ENCODE data around the gene TWSG1.
"Not testable (repeated sequence)": the region's sequence is repeated elsewhere in the genome, so short reads cannot be mapped to it uniquely, and the experiment has no call there.

Gene TWSG1

DNA sequence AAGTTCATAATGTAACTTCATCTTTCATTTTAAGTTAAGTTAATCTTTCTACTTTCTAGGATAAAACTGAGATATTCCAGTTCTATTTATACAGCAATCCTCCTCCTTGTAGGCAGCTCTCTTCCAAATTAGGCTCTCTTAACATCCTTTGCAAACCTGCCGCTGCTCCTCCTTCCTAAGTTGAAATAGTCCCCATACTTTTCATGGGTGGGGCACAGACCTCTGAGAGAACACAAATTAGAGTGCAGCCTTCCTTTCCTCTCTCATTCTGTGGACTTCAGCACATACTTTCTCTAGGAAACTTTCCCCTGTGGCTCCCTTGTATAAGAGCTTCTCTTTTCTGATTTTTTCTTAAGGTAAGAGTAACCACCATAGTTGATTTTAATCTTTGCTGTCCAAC lies 28.3 kb downstream of the TWSG1 start:
- H3K27me3 ChIP-seq (ENCODE audit: insufficient read depth, poor library complexity, severe bottlenecking) = no peaks in the 10 kb centered on the region
- no peak overlapping the region for H3K27ac ChIP-seq (replicated peaks)
- DNase-seq (ENCODE audit: low read depth in 1 of 2, low spot score in 1 of 2) = no peak
- no peak overlapping the region for H3K4me3 ChIP-seq (replicated peaks; ENCODE audit: insufficient read depth, low read length)
- no peak for TF ChIP-seq POLR2AphosphoS5 (IDR thresholded peaks at IDR 0.05; ENCODE audit: low read depth)

DNA sequence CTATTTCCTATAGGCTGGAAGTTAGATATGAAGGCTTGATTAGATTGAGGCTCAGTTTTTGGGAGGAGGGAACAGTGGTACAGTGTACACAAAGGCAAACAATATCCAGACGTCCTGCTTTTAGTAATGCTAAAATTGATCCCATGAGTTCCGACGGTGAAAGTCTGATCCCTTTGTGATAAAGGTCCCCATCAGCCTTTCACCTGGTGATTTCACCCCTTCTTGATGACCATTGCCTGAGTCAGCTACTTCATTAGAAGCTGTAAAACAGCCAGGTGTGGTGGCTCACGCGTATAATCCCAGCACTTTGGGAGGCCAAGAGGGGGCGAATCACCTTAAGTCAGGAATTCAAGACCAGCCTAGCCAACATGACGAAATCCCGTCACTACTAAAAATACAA lies 29.7 kb downstream of the TWSG1 start:
- Histone ChIP-seq H3K27me3 (ENCODE audit: insufficient read depth, poor library complexity, severe bottlenecking) (no peaks in the 10 kb centered on the region), H3K4me3 (replicated peaks; ENCODE audit: insufficient read depth, low read length) (no peak overlapping the region), H3K27ac (replicated peaks) (no peak overlapping the region)
- TF ChIP-seq SPI1 (IDR thresholded peaks at IDR 0.05; ENCODE audit: borderline replicate concordance, low read depth) (no peak), GABPA (IDR thresholded peaks at IDR 0.05; ENCODE audit: low read depth) (no peak), POLR2AphosphoS5 (IDR thresholded peaks at IDR 0.05; ENCODE audit: low read depth) (no peak)
- TF ChIP-seq, protein P1, sequence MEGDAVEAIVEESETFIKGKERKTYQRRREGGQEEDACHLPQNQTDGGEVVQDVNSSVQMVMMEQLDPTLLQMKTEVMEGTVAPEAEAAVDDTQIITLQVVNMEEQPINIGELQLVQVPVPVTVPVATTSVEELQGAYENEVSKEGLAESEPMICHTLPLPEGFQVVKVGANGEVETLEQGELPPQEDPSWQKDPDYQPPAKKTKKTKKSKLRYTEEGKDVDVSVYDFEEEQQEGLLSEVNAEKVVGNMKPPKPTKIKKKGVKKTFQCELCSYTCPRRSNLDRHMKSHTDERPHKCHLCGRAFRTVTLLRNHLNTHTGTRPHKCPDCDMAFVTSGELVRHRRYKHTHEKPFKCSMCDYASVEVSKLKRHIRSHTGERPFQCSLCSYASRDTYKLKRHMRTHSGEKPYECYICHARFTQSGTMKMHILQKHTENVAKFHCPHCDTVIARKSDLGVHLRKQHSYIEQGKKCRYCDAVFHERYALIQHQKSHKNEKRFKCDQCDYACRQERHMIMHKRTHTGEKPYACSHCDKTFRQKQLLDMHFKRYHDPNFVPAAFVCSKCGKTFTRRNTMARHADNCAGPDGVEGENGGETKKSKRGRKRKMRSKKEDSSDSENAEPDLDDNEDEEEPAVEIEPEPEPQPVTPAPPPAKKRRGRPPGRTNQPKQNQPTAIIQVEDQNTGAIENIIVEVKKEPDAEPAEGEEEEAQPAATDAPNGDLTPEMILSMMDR (IDR thresholded peaks at IDR 0.05; ENCODE audit: insufficient read depth, low read length) = no peak
- TF ChIP-seq, protein P2, sequence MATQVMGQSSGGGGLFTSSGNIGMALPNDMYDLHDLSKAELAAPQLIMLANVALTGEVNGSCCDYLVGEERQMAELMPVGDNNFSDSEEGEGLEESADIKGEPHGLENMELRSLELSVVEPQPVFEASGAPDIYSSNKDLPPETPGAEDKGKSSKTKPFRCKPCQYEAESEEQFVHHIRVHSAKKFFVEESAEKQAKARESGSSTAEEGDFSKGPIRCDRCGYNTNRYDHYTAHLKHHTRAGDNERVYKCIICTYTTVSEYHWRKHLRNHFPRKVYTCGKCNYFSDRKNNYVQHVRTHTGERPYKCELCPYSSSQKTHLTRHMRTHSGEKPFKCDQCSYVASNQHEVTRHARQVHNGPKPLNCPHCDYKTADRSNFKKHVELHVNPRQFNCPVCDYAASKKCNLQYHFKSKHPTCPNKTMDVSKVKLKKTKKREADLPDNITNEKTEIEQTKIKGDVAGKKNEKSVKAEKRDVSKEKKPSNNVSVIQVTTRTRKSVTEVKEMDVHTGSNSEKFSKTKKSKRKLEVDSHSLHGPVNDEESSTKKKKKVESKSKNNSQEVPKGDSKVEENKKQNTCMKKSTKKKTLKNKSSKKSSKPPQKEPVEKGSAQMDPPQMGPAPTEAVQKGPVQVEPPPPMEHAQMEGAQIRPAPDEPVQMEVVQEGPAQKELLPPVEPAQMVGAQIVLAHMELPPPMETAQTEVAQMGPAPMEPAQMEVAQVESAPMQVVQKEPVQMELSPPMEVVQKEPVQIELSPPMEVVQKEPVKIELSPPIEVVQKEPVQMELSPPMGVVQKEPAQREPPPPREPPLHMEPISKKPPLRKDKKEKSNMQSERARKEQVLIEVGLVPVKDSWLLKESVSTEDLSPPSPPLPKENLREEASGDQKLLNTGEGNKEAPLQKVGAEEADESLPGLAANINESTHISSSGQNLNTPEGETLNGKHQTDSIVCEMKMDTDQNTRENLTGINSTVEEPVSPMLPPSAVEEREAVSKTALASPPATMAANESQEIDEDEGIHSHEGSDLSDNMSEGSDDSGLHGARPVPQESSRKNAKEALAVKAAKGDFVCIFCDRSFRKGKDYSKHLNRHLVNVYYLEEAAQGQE (IDR thresholded peaks at IDR 0.05; ENCODE audit: insufficient replicate concordance, low read depth) = no peak
- DNase-seq (ENCODE audit: low read depth in 1 of 2, low spot score in 1 of 2) = no peak

DNA sequence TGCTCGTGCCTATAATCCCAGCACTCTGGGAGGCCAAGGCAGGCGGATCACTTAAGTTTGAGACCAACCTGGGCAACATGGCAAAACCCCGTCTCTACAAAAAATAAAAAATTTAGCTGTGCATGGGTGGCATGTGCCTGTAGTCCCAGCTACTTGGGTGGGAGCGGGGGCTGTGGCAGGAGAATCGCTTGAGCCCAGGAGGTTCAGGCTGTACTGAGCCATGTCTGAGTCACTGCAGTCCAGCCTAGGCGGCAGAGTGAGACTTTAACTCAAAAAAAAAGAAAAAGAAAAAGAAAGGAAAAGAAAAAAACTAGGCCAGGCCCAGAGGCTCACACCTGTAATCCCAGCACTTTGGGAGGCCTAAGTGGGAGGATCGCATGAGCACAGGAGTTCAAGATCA lies 30.8 kb downstream of the TWSG1 start:
- Histone ChIP-seq H3K27me3 (ENCODE audit: insufficient read depth, poor library complexity, severe bottlenecking) (no peaks in the 10 kb centered on the region), H3K4me3 (replicated peaks; ENCODE audit: insufficient read depth, low read length) (no peak overlapping the region), H3K27ac (replicated peaks) (no peak overlapping the region)
- TF ChIP-seq, protein P1 (IDR thresholded peaks at IDR 0.05; ENCODE audit: insufficient read depth, low read length) = no peak
- TF ChIP-seq GABPA (IDR thresholded peaks at IDR 0.05; ENCODE audit: low read depth) = no peak
- TF ChIP-seq, protein P2 (IDR thresholded peaks at IDR 0.05; ENCODE audit: insufficient replicate concordance, low read depth) = no peak
- no peak for TF ChIP-seq POLR2AphosphoS5 (IDR thresholded peaks at IDR 0.05; ENCODE audit: low read depth)
- TF ChIP-seq SPI1 (IDR thresholded peaks at IDR 0.05; ENCODE audit: borderline replicate concordance, low read depth) = no peak
- no peak for DNase-seq (ENCODE audit: low read depth in 1 of 2, low spot score in 1 of 2)

DNA sequence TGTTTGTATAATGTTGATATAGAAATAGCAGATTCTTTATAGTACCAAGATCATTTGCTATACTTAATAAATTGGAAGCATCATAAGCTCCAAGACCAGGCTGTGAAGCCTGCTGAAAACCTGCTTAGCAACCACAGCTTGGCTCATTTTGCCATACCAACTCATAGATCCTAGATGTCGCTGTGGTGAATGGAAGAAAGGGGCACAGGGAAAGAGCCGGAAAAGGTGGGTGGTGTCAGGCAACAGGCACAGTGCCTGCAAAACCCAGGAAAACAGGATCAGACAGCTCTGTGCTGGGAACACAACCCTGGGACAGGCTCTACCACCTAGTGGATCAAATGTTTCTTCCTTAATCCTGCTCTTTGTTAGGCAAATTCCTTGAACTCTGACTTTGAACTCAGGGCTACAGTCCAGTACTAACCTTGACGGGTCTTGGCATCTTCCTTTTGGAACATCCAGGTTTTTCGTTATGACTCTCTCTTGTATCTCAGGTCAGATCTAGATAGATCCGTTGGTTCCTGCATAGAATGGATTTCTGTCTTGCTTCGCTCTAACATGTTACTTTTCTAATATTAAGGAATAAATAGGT lies 31.6 kb downstream of the TWSG1 start:
- Histone ChIP-seq H3K27ac (replicated peaks) (no peak overlapping the region), H3K4me3 (replicated peaks; ENCODE audit: insufficient read depth, low read length) (no peak overlapping the region), H3K27me3 (ENCODE audit: insufficient read depth, poor library complexity, severe bottlenecking) (no peaks in the 10 kb centered on the region)
- TF ChIP-seq GABPA (IDR thresholded peaks at IDR 0.05; ENCODE audit: low read depth) = no peak
- no peak for TF ChIP-seq POLR2AphosphoS5 (IDR thresholded peaks at IDR 0.05; ENCODE audit: low read depth)
- TF ChIP-seq, protein P2 (IDR thresholded peaks at IDR 0.05; ENCODE audit: insufficient replicate concordance, low read depth) = no peak
- TF ChIP-seq, protein P1 (IDR thresholded peaks at IDR 0.05; ENCODE audit: insufficient read depth, low read length) = no peak
- TF ChIP-seq SPI1 (IDR thresholded peaks at IDR 0.05; ENCODE audit: borderline replicate concordance, low read depth) = no peak
- no peak for DNase-seq (ENCODE audit: low read depth in 1 of 2, low spot score in 1 of 2)

DNA sequence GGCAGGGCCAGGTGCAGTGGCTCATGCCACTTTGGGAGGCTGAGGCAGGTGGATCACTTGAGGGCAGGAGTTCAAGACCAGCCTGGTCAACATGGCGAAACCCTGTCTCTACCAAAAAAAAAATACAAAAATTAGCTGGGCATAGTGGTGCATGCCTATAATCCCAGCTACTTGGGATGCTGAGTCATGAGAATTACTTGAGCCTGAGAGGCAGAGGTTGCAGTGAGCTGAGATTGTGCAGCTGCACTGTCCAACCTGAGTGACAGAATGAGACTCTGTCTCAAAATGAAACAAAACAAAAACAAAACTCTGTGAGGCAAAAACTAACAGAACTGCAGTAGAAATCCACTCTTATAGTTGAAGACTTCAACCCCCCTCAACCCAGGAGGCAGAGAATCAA lies 38.7 kb downstream of the TWSG1 start:
- DNase-seq (ENCODE audit: low read depth in 1 of 2, low spot score in 1 of 2); H3K27me3 ChIP-seq (ENCODE audit: insufficient read depth, poor library complexity, severe bottlenecking); H3K27ac ChIP-seq (replicated peaks); H3K4me3 ChIP-seq (replicated peaks; ENCODE audit: insufficient read depth, low read length): not testable (repeated sequence)
